ENCODE results near the gene KCNT2. TPM values are rescaled to one million over a fixed set of nuclear protein-coding genes. Genes with fewer than 3 reads are reported as not detected.

KCNT2 gene
- total and polyA plus RNA-seq, 11 donors, result 0.15 to 6.9 (median 0.57) TPM

DNA sequence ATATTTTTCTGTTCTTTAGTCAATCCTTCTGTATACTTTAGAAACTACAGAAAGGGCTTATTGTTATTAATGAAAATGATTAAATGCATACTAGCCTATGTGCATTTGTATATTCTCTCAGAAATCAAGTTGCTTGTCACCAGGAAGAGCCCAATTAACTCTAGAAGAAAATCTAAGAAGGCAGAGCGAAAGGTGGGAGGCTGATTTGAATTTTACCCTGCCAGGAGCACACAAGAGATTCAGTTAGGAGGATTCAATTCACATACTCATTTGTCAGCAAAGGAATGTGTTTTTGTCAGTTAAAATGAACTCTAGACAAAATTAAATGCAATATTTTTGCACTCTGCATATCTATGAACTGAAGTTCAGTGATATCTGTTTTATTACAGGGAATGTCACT, 411.8 kb downstream of the KCNT2 start:
- WGBS, 4 donors, result 65 to 78% (median 70%) methylated on average over 1 of the region's 1 CpG
- no peaks in the 10 kb centered on the region for H3K9me3 ChIP-seq
- no peak overlapping the region for H3K27ac ChIP-seq
- intact Hi-C loops (cut with DNase I), result no loop called here
- no peak for TF ChIP-seq POLR2A (IDR thresholded peaks at IDR 0.05)
- TF ChIP-seq, protein P1, sequence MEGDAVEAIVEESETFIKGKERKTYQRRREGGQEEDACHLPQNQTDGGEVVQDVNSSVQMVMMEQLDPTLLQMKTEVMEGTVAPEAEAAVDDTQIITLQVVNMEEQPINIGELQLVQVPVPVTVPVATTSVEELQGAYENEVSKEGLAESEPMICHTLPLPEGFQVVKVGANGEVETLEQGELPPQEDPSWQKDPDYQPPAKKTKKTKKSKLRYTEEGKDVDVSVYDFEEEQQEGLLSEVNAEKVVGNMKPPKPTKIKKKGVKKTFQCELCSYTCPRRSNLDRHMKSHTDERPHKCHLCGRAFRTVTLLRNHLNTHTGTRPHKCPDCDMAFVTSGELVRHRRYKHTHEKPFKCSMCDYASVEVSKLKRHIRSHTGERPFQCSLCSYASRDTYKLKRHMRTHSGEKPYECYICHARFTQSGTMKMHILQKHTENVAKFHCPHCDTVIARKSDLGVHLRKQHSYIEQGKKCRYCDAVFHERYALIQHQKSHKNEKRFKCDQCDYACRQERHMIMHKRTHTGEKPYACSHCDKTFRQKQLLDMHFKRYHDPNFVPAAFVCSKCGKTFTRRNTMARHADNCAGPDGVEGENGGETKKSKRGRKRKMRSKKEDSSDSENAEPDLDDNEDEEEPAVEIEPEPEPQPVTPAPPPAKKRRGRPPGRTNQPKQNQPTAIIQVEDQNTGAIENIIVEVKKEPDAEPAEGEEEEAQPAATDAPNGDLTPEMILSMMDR (IDR thresholded peaks at IDR 0.05), result no peak
- no peak for ATAC-seq
- no peak for DNase-seq
- H3K4me3 ChIP-seq, result no peak overlapping the region
- no peaks in the 10 kb centered on the region for H3K4me1 ChIP-seq
- H3K27me3 ChIP-seq, result no peaks in the 10 kb centered on the region
- H3K36me3 ChIP-seq, result no peaks in the 10 kb centered on the region

GRCh38 chr1:196193896-196194559, 414.2 kb downstream of the KCNT2 start:
- H3K4me1 ChIP-seq, result no peaks in the 10 kb centered on the region
- no peak overlapping the region for H3K27ac ChIP-seq
- no peak overlapping the region for H3K4me3 ChIP-seq
- TF ChIP-seq, protein P1 (IDR thresholded peaks at IDR 0.05), result no peak
- TF ChIP-seq POLR2A (IDR thresholded peaks at IDR 0.05), result no peak
- no peaks in the 10 kb centered on the region for H3K27me3 ChIP-seq
- no peak for DNase-seq
- intact Hi-C loops (cut with DNase I), result no loop called here
- 25 to 32% (median 29%) methylated on average over 3 of the region's 3 CpGs for WGBS, 4 donors
- ATAC-seq, result no peak
- peaks cover 0 to 2% (median 0%) of the 10 kb centered on the region in 12 donors for H3K9me3 ChIP-seq
- H3K36me3 ChIP-seq, result no peaks in the 10 kb centered on the region

GRCh38 chr1:196183941-196184340, 424.3 kb downstream of the KCNT2 start:
- no peak overlapping the region for H3K4me3 ChIP-seq
- no peak for ATAC-seq
- 87 to 94% (median 91%) methylated on average over 8 of the region's 8 CpGs for WGBS, 4 donors
- H3K4me1 ChIP-seq, result peaks cover 0 to 9% (median 0%) of the 10 kb centered on the region in 12 donors
- peaks cover 0 to 4% (median 0%) of the 10 kb centered on the region in 12 donors for H3K9me3 ChIP-seq
- H3K27ac ChIP-seq, result no peak overlapping the region
- H3K27me3 ChIP-seq, result no peaks in the 10 kb centered on the region
- DNase-seq, result no peak
- intact Hi-C loops (cut with DNase I), result no loop called here
- no peaks in the 10 kb centered on the region for H3K36me3 ChIP-seq
- no peak for TF ChIP-seq POLR2A (IDR thresholded peaks at IDR 0.05)
- TF ChIP-seq, protein P1 (IDR thresholded peaks at IDR 0.05), result no peak

- ATAC-seq (no peak), DNase-seq (no peak)
- TF ChIP-seq, protein P1 (IDR thresholded peaks at IDR 0.05), result no peak
- no peak for TF ChIP-seq POLR2A (IDR thresholded peaks at IDR 0.05)
- peaks cover 0 to 9% (median 0%) of the 10 kb centered on the region in 12 donors for H3K4me1 ChIP-seq
- intact Hi-C loops (cut with DNase I), result no loop called here
- H3K4me3 ChIP-seq, result no peak overlapping the region
- H3K36me3 ChIP-seq, result no peaks in the 10 kb centered on the region
- no peaks in the 10 kb centered on the region for H3K27me3 ChIP-seq
- H3K9me3 ChIP-seq, result no peaks in the 10 kb centered on the region
- H3K27ac ChIP-seq, result no peak overlapping the region
These were observed 426.7 kb downstream of the KCNT2 start for GRCh38 chr1:196181594-196181878.

Data from heart left ventricle (tissue), 16 donors.